ENCODE measurements around the gene PKP2.

The PKP2 gene

DNA sequence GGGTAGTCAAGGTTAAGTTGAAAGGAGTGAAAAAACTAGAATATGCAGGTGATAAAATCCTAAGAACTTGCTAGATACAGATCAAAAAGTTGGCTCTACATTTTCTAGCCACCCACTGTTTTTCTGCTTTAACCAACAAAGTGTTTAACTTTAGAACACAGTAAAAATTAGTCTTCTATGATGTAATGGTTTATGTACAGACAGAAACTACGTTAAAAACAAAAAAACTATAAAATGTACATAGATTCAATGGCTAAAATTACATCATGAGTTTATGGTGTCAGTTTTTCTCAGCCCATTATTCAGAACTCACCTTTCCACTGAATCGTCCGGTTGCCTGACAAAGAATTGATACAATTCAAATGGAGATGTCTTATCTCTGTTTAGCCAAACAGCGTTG, 143.0 kb downstream of the PKP2 start:
- DNase-seq (ENCODE audit: low spot score), result no peak

DNA sequence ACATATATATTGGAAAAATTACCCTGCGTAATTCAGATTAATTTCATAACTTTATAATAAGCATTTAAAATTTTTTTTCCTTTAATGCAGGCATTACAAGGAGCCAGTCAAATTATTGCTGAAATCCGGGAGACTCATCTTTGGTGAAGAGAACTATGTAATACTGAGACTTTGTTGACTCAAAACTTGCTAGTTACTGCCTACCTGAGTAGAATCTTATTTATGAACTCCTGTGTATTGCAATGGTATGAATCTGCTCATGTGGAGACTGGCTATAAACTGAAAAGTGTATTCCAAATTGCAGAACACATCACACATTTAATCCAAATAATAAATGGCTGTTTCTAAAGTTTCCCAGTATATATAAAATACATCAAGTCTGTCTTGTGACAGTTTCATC, 153.3 kb downstream of the PKP2 start:
- no peak for DNase-seq (ENCODE audit: low spot score)

DNA sequence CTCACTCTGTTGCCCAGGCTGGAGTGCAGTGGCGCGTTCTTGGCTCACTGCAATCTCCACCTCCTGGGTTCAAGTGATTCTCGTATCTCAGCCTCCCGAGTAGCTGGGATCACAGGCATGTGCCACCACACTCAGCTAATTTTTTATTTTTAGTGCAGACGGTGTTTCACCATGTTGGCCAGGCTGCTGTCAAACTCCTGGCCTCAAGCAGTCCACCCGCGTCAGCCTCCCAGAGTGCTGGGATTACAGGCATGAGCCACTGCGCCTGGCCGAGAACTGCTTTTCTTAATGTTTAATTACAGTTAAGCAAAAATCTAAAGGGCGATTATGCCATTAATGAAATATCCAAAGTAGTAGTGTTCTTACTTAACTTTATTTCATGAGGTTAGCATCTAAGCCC, 154.4 kb downstream of the PKP2 start:
- no peak for DNase-seq (ENCODE audit: low spot score)
